NCI-H446 treated with DMSO at 0.1 percent for 48 hours (cell line): ENCODE results near the gene SLC41A3.
"Not testable (repeated sequence)": the region's sequence is repeated elsewhere in the genome, so short reads cannot be mapped to it uniquely, and the experiment has no call there.

Experiments used
- DNase-seq: peaks from one replicate; lab custom pipeline; 2025; lab: John Stamatoyannopoulos, UW

The SLC41A3 gene

DNA sequence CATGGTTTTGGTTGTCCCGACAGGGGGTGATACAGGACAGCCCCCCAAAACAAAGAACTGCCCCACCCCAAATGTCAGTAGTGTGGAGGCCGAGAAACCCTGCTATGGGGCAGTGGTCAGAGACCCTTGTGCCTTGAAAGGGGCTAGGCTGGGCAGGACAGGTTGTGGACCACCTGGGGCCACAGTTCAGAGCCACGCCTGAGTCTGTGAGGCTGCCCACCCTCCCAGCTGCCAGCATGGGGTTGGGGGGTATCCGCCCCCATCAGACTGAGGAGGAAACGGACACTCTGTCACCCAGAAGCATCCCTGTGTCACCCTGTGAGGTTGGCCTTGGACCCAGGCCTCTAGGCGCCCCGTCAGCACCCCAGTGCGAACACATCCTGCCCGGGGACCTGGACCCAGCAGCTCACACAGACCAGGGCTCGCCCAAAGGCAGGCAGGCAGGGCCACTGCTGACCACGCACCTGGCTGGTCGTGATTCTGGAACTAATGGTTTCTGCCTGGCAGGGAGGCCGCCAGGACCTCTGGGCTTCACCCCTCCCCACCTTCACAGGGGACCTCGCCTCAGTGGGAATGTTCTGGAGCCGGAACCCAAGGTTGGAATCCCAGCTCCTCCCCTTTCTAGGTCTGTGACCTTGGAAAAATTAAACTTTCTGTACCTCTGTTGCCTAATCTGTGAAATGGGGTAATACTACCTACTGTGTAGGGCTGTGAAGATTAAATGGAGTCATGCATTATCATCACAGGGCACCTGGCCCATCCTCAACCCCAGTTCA lies 1.4 kb downstream of the SLC41A3 start:
- DNase-seq, result no peak

DNA sequence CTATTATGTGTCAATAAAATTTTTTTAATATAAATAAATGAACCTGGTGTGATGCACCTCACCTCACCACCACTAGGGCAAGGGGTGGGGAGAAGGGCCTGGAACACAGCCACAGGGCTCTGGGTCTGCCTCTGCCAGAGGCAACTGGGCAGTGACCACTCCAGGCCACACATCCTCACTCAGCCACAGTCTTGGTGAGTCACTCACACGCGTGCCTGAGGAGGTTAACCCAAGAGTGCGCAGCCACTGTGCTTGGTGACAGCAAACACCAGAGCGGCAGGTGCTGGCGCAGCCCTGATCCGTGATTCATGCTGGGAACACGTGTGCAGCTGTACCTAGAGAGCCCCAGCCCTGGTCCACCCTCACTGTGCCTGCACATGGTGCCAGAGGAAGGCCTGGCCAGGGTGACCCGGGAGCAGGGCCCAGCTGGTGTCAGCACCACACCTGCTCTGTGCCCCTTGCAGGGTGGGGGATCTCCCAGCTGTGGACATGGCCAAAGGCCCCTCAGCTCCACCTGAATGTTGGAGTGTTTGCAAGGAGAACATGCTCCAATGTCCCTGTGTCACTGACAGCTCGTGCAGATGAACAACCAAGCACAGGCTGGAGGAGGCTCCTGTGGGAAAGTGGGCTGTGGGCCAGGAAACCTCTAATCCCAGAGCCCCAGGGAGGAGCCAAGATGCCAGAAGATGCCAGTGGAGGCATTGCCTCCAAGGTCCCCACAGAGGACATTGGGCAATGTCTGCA lies 2.1 kb downstream of the SLC41A3 start:
- DNase-seq, result no peak

DNA sequence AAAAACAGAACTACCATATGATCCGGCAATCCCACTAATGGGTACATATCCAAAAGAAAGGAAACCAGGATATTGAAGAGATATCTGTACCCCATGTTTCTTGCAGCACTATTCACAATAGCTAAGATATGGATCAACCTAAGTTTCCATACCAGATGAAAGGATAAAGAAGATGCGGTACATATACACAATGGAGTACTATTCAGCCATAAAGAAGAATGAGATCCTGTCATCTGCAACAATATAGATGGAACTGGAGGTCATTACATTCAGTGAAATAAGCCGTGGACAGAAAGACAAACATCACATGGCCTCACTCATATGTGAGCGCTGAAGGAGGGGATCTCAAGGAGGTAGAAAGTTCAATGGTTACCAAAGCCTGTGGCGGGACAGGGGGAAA lies 3.0 kb downstream of the SLC41A3 start:
- DNase-seq, result no peak

DNA sequence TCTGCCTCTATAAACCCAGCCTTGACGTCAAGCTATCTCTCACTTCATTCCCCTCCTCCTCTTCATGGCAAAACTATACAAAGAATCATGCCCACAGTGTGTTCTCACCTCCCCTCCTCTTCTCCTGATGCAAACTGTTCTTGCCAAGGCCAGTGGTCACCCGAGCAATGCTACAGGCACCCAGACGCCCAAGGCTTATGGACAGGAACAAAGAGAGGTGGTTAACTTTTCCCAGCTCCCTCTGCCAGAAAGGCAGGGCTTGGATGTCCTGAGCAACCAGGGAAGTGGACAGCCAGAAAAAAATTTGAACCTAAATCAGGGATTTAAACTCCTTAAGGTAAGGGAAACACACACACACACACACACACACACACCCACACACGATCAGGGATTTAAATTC lies 5.1 kb downstream of the SLC41A3 start:
- DNase-seq, result no peak

DNA sequence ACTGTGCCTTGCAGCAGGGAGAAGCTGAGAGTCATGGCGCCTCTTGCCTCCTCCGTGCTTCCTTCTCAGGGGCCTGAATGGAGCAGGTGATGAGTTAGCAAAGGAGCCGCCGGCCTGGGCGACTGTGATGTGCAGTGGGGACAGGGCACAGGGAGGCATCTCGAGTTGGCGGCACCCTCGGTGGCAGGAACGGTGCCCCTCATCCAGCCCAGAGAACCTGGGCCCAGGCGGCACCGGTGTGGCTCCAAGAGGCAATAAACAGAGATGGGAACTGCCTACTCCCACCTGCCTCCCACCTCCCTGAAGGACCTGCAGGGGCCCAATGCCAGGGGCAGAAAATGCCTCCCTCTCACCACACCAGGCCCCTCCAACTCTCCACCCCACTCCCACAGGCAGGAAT lies 6.2 kb downstream of the SLC41A3 start:
- DNase-seq, result no peak

DNA sequence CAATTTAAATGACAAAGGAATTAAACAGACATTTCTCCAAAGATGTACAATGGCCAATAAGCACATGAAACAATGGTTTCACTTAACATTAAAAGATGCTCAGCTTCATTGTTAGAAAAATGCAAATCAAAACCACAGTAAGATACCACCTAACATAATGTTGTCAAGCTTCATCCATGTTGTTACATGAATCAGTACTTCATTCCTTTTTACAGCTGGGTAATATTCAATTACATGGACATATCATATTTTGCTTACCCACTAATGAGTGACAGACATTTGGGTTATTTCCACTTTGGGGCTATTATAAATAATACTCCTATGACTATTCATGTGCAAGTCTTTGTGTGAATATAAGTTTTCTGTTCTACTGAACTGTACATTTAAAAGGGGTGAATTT lies 7.8 kb downstream of the SLC41A3 start:
- DNase-seq, result no peak

DNA sequence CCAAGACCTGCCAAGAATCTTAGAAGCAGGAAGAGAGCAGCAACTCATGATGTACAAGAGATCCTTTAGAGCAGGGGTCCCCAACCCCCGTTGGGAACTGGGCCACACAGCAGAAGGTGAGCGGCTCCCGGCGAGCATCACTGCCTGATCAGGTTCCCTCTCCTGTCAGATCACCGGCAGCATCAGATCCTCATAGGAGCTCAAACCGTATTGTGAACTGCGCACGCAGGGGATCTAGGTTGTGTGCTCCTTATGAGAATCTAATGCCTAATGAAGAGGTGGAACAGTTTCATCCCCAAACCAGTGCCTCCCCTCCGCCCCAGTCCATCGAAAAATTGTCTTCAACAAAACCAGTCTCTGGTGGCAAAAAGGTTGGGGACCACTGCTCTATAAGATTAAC lies 13.8 kb downstream of the SLC41A3 start:
- DNase-seq, result no peak

DNA sequence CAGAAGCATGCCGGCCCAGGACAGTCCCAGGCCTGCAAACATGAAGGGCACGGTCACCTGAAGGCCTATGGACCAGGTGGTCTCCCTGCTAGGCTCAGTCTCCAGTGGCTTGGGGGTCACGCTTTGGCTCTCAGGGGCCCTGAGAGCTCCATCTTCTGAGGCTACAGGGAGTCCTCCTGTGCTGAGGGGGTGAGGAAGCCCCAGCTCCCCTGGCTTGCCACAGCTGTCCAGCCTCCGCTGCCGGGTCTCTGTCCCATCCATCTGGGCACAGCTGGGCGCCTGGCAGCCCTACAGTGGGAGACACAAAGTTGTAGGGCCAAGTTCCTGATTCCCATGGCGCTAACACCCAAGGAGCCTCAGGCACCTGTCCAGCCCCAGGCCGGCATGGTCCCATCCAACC lies 16.0 kb downstream of the SLC41A3 start:
- DNase-seq, result no peak

DNA sequence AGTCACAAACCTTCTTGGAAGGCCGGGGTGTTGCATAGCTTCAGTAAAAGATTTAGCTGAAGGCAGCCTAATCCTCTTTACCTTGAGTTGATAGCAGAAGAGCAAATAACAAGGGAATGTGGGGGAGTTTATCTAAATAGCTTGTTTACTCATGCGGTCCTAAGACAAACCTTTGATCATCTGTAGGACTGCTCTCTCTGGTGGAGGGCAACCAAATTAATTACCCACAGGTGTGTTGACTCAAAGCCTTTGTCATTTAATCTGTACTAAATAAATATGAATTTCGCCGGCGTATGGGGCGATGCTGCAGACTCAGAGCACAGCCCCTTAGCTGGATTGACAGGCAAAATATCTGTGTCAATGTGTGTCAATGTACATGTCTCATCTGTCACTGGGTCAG lies 17.2 kb downstream of the SLC41A3 start:
- not testable (repeated sequence) for DNase-seq

DNA sequence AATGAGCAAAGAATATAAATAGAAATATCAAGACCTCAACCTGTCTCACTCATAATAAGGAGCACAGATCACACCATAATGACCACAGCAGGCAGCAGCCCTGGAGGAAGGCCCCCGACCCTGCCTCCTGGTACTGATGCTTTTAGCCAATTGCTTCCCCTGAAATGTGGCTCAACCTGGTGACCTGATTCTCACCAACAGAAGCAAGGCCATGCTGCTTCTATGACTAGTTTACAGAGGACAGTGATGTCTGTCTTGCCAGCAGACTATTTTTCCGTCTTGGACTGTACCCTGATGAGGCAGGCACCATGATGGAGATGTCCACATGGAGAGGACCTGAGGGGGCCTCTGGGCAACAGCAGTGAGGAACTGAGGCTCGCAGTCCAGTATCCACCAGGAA lies 18.0 kb downstream of the SLC41A3 start:
- no peak for DNase-seq

DNA sequence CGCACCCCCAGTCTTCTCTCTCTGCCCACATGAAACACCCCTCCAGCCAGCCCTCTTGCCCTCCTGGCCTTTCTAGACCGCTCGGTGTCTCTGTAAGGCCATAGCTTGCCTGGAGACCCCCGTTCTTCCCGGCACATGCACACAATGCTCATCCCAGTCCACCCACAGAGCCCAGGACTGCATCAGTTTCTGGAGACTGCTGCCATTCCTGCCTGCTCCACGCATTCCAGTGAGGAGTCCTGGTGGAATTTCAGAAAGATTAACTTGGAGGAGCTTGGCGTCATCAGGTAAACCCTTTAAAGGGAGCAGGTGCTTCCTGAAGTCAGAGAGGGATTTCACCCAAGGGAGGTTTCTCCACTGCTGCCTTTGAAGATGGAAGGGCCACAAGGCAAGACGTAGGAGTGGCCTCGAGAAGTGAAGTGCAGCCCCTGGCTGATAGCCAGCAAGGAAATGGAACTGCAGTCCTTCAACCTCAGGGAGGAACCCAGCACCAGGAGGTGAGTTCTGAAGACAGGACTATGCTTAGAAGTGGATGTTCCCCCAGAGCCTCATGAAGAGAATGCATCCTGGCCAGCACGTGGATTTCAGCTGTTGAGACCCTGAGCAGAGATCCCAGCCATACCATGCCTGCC lies 19.2 kb downstream of the SLC41A3 start:
- DNase-seq, result no peak

DNA sequence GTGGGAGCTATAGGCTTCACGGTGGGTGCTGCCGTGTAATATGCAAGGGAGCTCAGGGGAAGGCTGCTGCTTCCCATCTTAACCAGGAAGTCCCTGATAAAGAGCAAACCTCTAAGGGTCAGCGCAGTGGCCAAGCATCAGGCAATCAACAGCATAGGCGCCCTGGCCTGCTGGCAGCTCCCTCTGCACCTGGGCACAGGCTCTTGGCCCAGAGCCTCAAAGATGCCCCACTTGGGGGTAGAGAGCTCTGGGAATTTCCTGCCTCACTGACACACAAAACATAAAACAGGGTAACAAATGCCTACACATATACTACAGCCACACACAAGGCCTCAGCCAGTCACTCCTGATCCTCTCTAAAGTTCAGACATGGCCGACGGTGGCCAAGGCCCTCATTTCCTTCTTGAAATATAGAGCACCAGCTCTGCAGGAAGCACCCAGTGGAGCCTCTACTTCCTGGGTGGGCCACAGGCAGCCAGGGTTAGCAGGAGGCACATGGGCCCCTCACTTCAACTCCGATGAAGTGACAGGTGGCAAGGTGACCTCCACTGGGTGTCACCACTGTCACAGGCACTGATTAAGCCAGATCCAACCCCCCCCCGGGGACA lies 20.5 kb downstream of the SLC41A3 start:
- no peak for DNase-seq

DNA sequence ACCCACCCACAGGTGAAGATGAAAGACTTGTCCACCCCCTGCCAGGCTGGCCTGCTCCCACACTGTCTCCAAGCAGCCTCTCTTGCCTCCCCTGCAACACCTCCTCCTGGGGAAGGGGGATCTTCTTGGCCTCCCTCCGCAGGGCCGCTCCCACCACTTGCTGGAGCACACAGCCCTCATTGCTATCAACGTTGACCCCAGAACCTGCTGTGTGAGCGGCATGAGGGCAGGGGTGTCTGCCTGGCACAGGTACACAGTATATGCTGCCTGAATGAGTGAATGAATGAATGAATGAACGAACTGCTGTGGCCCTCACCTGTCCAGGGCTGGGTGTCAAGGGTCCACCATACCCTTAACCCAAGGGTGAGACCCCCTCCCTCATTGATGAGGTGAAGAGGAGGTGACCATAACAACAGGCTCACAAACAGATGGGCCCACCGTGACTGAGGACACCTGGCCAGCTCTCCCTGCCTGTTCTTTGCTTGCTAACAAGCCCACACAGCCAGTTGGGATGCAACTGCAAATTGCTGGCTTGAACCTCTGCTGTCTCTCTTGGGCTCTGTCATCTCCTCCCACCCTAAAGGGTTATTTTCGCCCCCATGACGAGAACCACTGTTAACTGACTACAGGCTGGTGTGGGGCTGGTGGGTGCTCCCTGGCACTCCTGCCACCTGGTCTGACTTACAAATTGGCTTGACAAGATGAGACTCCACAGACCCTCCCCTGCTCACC lies 22.5 kb downstream of the SLC41A3 start:
- DNase-seq, result no peak

DNA sequence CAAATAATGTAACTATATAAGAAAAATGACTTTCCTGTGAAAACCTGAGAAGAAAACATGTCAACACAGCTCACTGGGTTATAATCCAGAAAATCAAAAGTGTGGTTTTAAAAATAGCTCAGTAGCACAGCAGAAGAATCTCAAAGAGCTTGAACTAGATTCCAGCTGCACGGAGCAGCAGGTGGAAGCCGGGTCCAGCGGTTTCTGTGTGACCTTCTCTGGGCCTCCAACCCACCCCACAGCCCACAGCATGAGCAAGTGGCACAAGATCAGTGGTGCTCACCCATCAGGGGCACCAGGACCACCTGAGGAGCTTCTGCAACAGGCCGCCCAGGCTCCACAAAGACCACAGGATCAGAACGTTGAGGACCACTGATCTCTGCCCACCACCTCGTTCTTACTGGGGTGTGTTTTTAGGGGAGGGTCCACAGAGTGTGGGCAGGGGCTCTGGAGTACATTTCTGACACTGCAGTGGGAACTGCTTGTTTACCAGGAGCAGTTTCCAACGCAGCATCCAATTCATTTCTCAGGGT lies 23.2 kb downstream of the SLC41A3 start:
- no peak for DNase-seq

DNA sequence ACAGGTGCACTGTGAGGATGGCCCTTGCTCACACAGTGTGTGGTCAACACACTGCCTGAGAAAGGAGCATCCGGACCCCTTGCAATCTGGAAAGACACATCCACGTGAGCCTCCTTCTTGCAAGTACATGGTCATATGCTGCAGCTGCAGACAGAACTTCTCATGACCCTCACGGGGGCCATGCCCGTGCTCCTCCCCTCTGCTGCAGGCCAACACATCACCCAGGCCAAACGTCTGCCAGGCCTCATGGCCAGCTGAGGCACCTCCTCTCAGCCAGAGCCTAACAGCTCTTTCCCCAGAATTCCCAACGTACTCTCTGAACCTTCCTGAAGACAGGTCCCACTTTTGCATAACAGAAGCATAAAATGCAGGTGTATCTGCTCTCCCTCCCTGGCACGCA lies 25.3 kb downstream of the SLC41A3 start:
- no peak for DNase-seq

DNA sequence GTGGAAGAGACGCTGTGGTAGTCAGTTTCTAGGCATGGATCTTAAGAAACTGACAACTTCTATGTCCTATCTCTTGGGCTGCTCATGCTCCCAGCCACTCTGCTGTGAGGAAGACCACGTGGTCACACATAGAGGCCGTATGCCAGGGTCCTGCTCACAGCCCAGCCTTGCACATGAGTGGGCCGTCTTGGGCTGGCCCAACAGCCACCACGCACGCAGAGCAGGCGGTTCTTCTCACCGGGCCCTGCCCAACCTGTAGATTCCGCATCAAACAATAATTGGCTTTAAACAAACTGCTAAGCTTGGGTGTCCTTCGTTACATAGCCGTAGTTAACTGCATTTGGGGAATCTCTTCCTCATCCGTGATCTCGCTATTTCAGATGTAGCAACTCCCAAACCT lies 26.0 kb downstream of the SLC41A3 start:
- DNase-seq, result no peak

DNA sequence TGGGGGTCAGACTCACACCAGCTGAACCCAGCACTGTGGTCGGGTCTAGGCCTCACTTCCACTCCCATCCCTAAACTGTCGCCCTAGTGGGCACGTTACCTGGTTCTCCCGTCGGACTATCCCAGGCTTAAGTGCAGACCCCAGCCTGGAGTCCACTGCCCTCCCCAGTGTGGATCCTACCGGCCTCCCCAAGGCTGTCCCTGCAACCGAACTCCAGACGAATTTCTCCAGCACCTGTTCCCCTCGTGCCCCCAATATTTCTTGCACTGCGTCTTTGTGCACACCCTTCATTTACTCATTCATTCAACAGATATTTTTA lies 26.5 kb downstream of the SLC41A3 start:
- DNase-seq, result no peak

DNA sequence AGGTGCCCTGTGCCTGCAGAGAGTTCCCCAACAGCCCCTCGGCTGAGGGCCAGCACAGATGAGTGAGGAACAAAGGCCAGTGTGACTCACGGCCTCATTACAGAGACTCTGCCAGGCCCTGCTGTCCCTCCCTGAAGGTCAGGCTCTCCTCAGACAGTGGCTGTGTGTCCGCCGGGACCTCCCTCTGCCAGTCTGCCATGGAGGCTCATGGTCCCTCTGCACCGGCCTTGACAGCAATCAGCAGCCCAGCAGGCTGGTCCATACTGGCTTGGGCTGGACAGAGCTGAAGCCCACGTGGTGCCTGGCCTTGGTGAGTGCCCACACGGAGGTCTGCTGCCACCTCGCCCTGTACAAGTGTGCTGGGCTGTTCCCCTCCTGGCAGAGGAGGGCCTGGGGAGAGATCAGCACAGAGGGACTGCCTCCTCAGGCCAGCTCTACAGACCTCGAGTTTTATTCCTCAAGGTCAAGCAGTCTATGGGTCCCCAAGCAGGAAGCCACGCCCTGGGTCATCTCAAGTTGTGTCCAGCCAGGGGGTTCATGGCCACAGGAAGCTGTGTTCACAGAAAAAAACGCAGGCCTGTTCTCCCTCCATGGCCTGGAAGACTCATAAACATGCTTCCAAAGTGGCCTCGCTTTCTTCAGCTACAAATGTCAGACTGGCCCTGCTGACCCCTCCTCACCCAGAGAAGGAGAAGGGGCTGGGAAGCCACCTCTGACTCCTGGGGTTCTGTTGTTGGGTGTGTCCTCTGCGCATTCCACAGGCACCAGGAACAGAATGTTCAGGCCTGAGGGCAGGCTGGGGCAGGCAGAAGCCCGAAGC lies 27.0 kb downstream of the SLC41A3 start:
- DNase-seq, result no peak

DNA sequence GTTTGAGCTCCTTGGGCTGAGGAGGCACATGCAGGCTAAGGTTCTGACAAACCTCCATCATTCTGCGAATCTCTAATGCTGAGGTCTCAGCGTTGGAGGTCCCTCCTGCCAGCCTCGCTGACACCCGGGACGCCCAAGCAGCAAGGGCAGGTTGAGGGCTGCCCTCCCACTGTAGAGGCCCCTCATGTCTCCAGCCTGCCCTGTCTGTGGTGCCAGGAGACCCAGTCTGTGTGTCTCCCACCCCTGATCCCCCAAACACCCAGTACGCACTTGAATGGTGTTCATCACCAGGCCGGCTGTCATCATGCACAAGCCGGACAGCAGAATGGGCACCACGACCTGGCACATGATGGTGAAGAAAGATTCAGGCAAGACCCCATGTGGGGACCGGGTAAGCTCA lies 27.8 kb downstream of the SLC41A3 start:
- DNase-seq, result no peak

DNA sequence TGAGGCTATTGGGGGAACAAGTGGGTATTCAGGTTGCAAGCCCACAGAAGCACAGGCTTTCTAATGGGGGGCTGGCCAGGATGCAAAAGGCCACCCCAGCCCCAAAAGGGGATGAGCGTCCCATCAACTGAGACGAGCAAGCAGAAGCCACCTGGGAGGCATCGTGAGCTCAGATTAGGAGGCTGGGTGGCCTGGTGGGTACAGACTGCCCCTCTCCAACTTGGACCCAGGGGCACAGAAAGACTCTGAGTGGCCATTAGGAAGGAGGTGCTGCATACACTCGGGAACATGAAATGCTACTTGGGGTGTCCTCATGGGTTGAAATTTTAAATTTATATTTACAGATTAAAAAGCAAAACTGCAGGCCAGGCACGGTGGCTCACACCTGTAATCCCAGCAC lies 29.1 kb downstream of the SLC41A3 start:
- DNase-seq, result no peak

DNA sequence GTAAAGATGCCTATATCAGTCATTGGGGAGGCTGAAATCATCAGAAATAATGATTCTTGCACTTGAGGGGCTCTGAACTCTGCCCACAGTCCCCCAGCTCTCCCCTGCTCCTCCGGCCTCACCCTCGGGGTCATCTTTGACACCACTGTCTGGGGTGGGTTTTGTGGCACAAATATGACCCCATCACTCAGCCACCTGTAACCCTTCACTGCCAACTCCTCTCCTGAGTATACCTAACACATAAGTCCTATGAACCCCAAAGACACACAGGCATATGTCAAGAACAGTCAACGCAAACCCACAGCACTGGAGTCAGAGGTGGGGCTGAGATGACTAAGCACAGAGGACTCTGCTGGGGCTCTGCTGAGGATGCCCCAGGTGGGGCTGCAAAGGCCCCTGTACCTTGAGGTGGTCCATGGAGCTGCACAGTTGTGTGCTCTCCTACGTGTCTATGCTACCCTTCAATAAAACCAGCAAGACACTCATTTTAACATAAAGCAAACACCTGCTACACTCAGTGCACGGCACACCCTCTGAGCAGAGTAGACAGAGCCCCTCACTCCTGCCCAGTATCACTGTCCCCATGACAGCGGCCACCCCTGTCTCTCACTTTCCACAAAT lies 29.9 kb downstream of the SLC41A3 start:
- no peak for DNase-seq
